Chondrocyte (in vitro differentiated cells): ENCODE measurements around the gene THOC1. TPM values are rescaled to one million over a fixed set of nuclear protein-coding genes. Genes with fewer than 3 reads are reported as not detected.

ENCODE experiments used
- DNase-seq: peaks from one replicate; pipeline ENCODE4 v3.0.0; 2021; ENCODE audit warnings: mixed read lengths, low spot score
- H3K27ac Mint-ChIP-seq: one replicate; pipeline ENCODE4 v1.8.0; 2021; ENCODE audit warnings: mild to moderate bottlenecking, moderate library complexity, mixed read lengths; ENCODE audit not compliant: unreplicated experiment
- H3K27me3 Mint-ChIP-seq: 2 replicates; pipeline ENCODE4 v1.8.0; 2021; ENCODE audit warnings: low read depth, mixed read lengths
- H3K36me3 Mint-ChIP-seq: 2 replicates; pipeline ENCODE4 v1.8.0; 2021; ENCODE audit warnings: low read depth, mixed read lengths
- H3K4me1 Mint-ChIP-seq: 2 replicates; pipeline ENCODE4 v1.8.0; 2021; ENCODE audit warnings: low read depth, mild to moderate bottlenecking, mixed read lengths
- H3K4me3 Mint-ChIP-seq: one replicate; pipeline ENCODE4 v1.8.0; 2021; ENCODE audit warnings: mild to moderate bottlenecking, moderate library complexity, mixed read lengths; ENCODE audit not compliant: unreplicated experiment
- H3K9me3 Mint-ChIP-seq: 2 replicates; pipeline ENCODE4 v1.8.0; 2021; ENCODE audit warnings: low read depth, mixed read lengths
- total RNA-seq: library from RNA; stranded (reverse); gene quantifications from 3 replicates; pipeline ENCODE4 v1.2.1, GENCODE V29; 2021
- TF ChIP-seq, protein P1 (sequence below): fragments of 200-600 bp; sonication (generic); IDR thresholded peaks from 2 replicates; pipeline ENCODE4 v1.5.0; 2021; ENCODE audit warnings: antibody characterized with exemption, mild to moderate bottlenecking, moderate library complexity

Gene THOC1
- total RNA-seq, 1 donor from 2014 or later, result 19.9 TPM

DNA sequence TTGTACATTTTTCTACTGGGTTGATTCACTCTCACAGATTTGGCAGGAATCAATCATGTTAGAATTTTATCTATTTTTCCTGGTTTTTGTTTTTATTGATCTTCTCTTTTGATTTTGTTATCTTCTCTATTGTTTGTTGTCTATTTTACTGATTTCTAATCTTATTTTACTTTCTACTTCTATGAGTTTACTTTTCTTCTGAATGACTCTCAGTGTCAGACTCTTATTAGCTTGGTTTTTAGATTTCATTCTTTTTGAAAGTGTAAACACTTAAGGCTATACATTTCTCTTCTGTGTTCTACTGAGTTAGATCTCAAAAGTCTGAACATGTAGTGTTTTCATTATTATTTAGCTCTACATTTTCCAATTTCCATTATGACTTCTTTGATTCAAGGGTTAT is 47.1 kb downstream of the THOC1 start:
- peaks cover 24% of the 10 kb centered on the region for H3K36me3 Mint-ChIP-seq
- DNase-seq, result no peak
- no peaks in the 10 kb centered on the region for H3K4me1 Mint-ChIP-seq

DNA sequence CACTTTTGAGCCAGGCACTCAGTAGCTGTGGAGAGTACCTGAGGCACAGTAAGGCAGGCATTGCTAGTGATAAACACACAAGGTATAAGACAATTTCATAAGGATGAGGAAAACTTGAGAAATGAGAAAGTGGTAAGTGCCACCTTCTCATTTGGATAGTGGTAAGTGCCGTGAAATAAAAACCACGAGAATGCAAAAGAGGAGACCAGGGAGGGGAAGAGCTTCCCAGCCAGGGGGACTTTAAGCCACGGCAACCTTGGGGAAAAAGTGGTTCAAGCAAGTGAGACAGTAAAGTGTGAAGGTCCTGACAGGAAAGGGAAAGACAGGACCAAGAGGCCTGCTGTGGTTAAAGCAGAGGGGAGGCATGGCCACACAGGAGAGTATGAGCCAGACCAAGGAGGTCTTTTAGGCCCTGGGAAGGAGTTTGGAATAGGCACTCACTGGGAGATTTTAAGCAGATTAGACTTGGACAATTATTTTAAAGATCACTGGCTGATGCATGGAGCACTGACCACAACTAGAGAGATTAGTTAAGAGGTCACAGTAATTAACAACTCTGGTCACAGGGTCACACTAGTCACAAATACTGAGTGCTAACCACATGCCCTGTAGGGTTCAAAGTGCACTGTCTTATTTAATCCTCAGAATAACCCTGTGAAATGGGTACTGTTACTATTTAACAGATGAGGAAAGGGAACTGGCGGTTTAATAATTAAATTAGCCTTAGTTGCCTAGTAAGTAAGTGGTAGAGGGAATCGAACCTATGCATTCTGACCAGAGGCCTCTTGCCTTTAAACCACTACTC is 50.1 kb downstream of the THOC1 start:
- DNase-seq, result no peak
- no peaks in the 10 kb centered on the region for H3K4me1 Mint-ChIP-seq
- TF ChIP-seq, protein P1, sequence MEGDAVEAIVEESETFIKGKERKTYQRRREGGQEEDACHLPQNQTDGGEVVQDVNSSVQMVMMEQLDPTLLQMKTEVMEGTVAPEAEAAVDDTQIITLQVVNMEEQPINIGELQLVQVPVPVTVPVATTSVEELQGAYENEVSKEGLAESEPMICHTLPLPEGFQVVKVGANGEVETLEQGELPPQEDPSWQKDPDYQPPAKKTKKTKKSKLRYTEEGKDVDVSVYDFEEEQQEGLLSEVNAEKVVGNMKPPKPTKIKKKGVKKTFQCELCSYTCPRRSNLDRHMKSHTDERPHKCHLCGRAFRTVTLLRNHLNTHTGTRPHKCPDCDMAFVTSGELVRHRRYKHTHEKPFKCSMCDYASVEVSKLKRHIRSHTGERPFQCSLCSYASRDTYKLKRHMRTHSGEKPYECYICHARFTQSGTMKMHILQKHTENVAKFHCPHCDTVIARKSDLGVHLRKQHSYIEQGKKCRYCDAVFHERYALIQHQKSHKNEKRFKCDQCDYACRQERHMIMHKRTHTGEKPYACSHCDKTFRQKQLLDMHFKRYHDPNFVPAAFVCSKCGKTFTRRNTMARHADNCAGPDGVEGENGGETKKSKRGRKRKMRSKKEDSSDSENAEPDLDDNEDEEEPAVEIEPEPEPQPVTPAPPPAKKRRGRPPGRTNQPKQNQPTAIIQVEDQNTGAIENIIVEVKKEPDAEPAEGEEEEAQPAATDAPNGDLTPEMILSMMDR, result no peak
- H3K9me3 Mint-ChIP-seq, result no peaks in the 10 kb centered on the region
- no peak overlapping the region for H3K4me3 Mint-ChIP-seq
- H3K27me3 Mint-ChIP-seq, result no peaks in the 10 kb centered on the region
- H3K36me3 Mint-ChIP-seq, result peaks cover 36% of the 10 kb centered on the region
- H3K27ac Mint-ChIP-seq, result no peak overlapping the region

More for the DNA sequence above, 47.1 kb downstream of the THOC1 start:
- Mint-ChIP-seq H3K4me3 (no peak overlapping the region), H3K9me3 (no peaks in the 10 kb centered on the region), H3K27me3 (no peaks in the 10 kb centered on the region), H3K27ac (no peak overlapping the region)
- TF ChIP-seq, protein P1, result no peak

DNA sequence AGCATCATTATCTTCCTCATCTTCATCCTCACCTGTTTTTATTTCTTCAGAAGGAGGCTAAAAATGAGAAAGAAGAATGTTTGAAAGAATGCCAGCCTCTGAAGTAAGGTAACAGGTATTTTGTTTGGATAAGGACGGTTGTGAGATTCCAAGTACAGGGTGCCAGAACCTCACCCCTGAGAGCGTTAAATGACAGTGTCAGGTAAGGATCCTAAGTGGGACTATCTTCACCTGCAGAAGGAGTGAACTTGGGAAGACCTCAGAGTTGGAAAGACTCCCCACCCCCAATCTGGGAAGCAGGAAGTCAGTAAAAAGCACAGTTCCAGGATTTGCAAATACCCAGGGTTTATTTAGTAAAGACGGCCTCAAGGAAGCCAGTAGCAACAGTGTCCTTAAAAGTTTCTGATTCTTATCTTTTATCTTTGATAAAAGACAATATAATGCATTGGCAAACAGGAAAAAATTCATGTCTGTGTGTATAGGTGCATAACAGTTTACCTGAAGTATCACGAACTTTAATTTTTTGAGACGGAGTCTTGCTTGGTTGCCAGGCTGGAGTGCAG is 52.3 kb downstream of the THOC1 start:
- no peaks in the 10 kb centered on the region for H3K9me3 Mint-ChIP-seq
- peaks cover 47% of the 10 kb centered on the region for H3K36me3 Mint-ChIP-seq
- TF ChIP-seq, protein P1, result no peak
- DNase-seq, result no peak
- no peaks in the 10 kb centered on the region for H3K4me1 Mint-ChIP-seq
- no peak overlapping the region for H3K4me3 Mint-ChIP-seq
- H3K27me3 Mint-ChIP-seq, result no peaks in the 10 kb centered on the region
- H3K27ac Mint-ChIP-seq, result no peak overlapping the region

DNA sequence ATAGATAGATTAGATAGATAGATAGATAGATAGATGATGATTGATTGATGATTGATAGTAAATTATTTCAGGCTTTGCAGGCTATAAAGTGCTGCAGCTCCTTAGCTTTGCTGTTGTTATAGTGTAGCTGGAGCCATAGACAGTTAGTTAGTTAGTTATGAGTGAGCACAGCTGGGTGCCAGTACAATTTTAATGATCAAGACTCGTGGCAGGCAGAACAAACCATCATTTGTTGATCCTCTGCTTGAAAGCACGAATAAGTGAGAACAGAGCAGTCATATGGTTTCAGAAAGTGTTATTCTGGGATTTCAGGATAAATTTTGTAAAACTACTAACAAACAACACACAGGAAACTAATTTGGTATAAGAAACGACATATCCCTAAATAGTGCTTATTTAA is 53.9 kb downstream of the THOC1 start:
- H3K4me1 Mint-ChIP-seq, result peaks cover 8% of the 10 kb centered on the region
- TF ChIP-seq, protein P1, result no peak

DNA sequence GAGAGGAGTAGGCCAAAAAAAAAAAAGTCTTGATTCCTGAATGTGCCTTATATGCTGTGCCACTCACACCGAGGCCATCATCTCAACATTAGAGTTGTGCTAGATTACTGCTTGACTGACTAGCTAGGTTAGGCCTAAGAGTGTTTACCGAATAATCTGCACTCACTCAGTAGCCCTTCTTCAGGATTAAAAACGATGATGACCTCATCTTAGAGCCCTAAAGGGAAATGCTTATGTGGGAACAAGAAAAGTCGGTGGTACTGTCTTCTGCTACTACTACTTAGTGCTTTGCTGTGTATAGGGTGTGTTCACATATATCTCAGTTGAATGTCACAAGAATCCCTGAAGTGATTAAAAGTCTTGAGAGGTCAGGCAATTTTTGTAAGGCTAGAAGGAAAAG is 54.3 kb downstream of the THOC1 start:
- Mint-ChIP-seq H3K4me3 (no peak overlapping the region), H3K9me3 (no peaks in the 10 kb centered on the region), H3K4me1 (peaks cover 8% of the 10 kb centered on the region), H3K36me3 (peaks cover 47% of the 10 kb centered on the region), H3K27me3 (no peaks in the 10 kb centered on the region), H3K27ac (no peak overlapping the region)
- TF ChIP-seq, protein P1, result no peak
- no peak for DNase-seq

More for the DNA sequence above, 53.9 kb downstream of the THOC1 start:
- H3K9me3 Mint-ChIP-seq, result no peaks in the 10 kb centered on the region
- H3K4me3 Mint-ChIP-seq, result no peak overlapping the region
- no peak overlapping the region for H3K27ac Mint-ChIP-seq
- peaks cover 49% of the 10 kb centered on the region for H3K36me3 Mint-ChIP-seq
- no peaks in the 10 kb centered on the region for H3K27me3 Mint-ChIP-seq
- no peak for DNase-seq
